HFF-Myc (cell line): ENCODE measurements around the gene GLP2R.

Source experiments
- DNase-seq: peaks from one replicate; pipeline ENCODE4 v3.0.0-alpha.2; 2011; ENCODE audit warnings: low read depth; ENCODE audit errors: extremely low read depth
- H3K4me3 ChIP-seq: replicated peaks from 2 replicates; pipeline ENCODE4 v1.5.1; 2011; ENCODE audit warnings: low read depth, mild to moderate bottlenecking, control low read depth, low read length
- CTCF ChIP-seq: IDR thresholded peaks from 2 replicates; pipeline ENCODE4 v1.5.1; 2012; ENCODE audit warnings: mild to moderate bottlenecking, low read depth, low read length, control low read depth; ENCODE audit errors: missing control alignments

The GLP2R gene

GRCh38 chr17:9893411-9894012, 67.8 kb downstream of the GLP2R start:
- H3K4me3 ChIP-seq = no peak overlapping the region
- TF ChIP-seq CTCF = no peak
- no peak for DNase-seq

DNA sequence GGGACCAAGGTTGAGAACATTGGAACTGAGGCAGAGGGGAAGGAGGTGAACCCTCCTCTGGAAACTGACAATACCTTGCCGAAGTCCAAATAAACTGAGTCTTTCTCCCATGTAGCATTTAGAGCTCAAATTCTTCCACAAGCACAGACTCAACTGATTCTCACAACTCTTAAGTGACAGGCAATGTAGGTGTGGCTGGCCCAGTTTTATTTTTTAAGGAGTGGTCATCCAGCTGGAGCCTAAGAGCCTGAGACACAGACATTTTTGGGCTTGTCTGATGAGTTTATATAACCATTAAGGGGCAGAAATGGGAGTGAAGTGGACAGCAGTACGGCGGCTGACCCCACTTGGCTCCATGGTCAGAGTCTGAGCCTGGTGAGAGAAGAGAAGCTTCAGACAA, 68.5 kb downstream of the GLP2R start:
- no peak for TF ChIP-seq CTCF
- no peak overlapping the region for H3K4me3 ChIP-seq
- no peak for DNase-seq

- TF ChIP-seq CTCF = no peak
- no peak for DNase-seq
- H3K4me3 ChIP-seq = no peak overlapping the region
These were observed 70.2 kb downstream of the GLP2R start for GRCh38 chr17:9895923-9896322.

GRCh38 chr17:9897372-9897968, 71.7 kb downstream of the GLP2R start:
- TF ChIP-seq CTCF = no peak
- no peak for DNase-seq
- H3K4me3 ChIP-seq = no peak overlapping the region

DNA sequence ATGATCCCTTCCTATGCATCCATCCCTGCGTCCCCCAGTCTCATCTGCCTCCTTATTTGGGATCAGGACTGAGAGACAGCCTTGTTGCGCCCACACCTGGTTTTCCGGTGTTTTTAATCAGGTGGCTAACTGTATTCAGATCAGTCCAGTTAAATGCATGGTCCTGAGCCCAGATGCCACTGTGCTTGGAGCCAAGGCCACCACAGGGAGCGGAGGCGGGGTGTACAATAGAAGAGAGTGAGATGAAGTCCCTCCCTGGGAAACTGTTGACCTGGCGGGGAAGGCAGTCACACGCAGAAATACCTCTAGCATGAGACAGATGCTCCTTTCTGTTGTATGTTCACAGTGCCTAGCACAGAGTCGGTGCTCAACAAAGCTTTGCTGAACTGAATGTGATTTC, 73.1 kb downstream of the GLP2R start:
- no peak for TF ChIP-seq CTCF

DNA sequence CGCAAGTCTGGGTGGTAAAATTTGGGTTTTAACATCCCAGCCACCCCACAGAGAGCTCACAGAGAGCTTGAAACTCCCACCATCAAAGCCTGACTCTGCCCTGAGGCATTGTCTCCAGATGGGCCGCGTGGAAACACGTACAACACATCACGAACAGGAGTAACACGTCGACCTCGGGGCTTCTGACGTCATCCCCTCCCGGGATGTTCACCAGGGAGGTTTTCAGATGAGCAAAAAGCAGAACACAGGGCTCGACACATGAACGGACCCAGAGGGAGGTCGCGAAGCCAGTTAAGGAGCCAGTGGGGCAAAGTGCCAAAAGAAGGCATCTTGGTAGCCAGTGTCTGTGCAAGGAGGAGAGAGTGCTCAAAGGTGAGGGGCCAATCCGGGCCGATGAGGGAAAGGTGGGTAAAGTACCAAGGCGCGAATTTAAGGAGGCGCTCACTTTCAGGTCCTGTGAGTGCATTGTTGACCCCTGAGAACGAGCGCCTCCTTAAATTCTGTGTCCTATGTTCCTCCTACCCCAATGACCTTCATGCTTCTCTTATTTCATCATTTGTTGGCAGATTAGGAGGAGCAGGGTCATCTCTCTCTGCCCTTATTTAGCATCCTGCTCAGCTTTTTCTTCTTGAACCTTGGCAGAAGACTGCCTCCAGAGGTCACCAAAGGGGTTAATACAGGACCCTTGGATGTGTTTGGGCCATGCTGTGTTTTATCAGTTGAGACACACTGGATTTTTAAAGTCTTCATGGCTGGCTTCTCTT, 73.7 kb downstream of the GLP2R start:
- DNase-seq = no peak

More for the DNA sequence above, 73.1 kb downstream of the GLP2R start:
- no peak overlapping the region for H3K4me3 ChIP-seq
- DNase-seq = no peak

More for the DNA sequence above, 73.7 kb downstream of the GLP2R start:
- H3K4me3 ChIP-seq = no peak overlapping the region
- no peak for TF ChIP-seq CTCF
